ENCODE data around the gene KLF13.

Gene KLF13

GRCh38 chr15:31317017-31317416 lies 9.6 kb upstream of the KLF13 start:
- DNase-seq (ENCODE audit: low spot score): no peak

- no peak for DNase-seq (ENCODE audit: low spot score)
These were observed 9.0 kb upstream of the KLF13 start for GRCh38 chr15:31317421-31318327.

DNA sequence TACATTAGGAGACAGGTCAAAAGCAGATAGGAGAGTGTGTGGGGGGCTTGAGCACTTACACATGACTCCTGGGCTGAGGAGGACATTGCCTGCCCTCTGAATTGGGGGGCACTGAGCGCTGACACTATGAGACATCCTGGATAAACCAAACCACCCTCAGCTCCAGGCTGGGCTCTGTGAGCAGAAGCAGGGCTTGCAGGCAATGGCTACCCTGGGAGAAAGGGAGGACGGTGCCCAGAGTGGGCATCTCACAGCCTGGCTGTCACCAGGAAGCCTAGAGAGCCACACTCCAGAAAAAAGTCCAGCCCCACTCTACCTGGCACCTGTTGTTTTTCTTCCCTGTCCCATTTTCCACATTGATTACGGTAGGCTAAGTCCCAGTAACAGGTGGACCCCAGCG lies 8.2 kb upstream of the KLF13 start:
- DNase-seq (ENCODE audit: low spot score): no peak

DNA sequence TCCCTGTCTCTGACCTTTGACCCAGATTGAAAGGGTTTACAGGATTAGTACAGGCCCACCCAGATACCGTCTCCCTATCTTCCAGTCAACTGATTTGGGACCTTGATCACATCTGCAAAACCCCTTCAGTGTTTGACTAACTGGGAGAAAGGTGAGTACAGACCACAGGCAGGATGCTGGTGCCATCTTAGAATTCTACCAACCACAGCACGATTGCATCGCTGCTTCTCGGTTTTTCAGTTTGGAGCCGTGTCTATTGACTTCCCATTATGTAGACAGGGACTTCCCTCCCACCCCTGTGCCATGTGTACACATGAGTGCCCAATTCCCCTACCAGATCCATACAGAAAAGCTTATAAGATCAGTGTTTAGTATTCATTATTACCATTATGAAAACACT lies 6.6 kb upstream of the KLF13 start:
- DNase-seq (ENCODE audit: low spot score): no peak

DNA sequence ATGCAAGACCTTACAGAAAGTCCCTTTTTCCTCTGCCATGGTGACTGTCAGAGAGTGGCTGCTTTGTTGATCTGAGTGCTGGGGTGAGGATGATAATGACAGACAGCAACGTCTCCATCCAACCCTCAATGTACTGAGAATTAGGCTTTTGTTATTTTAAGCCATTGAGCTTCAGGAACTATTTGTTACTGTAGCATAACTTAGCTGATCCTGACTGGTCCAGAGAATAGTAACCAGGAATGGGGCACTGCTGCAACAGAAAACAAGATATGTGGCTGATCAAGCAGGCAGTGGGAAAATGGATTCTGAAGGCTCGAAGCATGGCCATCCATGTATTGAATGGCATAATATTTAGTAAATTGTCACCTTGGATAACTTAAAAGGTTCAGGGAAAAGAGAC lies 5.2 kb upstream of the KLF13 start:
- DNase-seq (ENCODE audit: low spot score): no peak

GRCh38 chr15:31322504-31322903 lies 4.1 kb upstream of the KLF13 start:
- no peak for DNase-seq (ENCODE audit: low spot score)

DNA sequence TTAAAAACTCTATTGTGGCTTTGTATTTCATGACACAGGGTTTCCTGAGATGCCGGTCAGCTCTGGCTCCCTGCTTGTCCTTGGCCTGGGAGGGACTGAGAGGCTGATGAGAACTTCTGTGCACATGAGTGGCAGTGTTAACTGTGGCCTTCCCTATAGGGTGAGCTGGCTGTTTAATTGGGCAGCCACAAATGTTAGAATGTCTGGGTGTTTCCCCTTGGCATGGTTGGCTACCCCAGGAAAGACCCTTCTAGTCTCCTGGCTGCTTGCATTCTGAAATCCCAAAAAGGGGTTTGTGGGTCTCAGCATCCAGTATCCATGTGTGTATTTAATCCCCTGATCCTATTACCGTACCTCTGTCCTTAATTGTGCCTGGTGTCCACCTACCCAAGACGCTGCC lies 3.0 kb upstream of the KLF13 start:
- no peak for DNase-seq (ENCODE audit: low spot score)

DNA sequence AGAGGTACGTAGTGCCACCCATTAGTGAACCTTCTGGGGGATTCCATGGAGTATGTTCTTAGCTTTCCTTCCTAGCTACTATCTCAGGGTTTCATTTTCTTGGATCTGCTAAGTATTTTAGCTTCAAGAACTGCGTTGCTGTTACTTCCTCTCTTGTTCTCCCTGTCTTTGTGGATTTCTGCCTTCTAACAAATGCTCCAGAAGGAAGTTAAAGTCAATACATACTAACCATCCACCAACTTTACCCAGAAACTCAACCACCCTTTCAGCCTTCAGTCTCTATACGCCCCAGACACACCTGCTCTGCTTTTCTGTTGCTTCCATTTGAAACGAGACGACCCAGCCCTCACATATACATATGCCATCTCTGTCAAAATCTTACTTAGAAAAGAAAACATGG lies 2.4 kb upstream of the KLF13 start:
- no peak for DNase-seq (ENCODE audit: low spot score)

DNA sequence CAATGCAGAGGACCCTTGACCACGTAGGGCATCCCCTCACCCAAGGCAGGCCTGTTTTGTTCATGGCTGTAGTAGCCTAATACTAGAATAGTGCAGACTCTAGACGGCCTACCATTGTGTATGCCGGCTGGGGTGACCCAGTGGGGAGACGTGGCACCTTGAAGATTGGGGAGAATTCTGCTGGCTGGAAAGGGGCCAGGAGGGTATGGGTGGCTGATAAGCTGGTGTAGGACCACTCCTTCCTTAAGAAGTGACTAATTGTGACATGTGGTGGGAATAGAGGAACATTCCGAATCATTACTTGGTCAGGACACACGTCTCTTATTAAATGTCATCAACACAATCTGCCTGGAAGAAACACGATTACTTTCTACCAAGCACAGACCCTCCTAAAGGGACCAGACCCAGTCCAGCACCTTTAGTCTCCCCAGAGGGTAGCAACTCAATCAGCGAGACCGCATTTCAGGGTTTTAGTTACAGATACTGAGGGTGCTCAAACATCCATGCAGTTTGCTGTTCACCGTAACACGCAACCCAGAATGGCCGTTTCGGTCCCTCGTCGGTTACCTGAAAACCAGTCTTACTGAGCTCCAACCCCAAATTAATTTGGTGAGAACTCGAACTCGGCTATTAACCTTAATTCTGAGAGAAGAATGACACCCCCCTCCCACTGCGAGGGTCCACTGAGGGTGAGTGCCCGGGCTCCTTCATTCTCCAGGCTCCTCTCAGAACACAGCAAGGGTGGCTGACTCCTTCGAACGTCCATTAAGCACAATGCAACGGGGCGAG lies 1.6 kb upstream of the KLF13 start:
- no peak for DNase-seq (ENCODE audit: low spot score)

DNA sequence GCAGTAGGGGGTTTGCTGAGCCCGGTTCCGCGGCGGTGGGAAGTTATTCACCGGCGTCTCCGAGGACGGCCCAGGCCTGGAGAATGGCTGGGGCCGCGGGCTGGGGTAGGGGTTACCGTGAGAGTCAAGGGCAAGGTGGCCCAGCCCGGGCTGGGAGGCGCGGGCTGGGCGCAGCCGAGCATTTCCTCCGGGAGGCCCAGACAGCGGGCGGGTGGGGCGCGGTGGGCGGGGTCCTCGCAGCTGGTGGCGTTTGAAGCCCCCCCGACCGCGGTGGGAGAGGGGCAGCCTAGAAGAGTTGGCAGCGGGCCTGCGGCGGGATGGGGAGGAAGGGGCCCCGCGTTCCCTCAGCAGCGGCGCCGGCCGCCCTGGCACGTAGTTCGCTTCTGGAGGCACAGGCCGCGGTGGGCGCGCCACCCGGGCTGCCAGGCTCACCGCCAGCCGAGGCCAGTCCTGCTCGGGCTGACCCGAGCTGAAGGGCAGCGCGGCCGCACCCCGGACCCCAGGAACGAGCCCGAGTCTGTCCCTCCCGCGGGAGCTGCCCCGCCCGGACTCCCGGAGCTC lies 960 bp upstream of the KLF13 start:
- no peak for DNase-seq (ENCODE audit: low spot score)

GRCh38 chr15:31326875-31327668 lies 437 bp downstream of the KLF13 start:
- DNase-seq (ENCODE audit: low spot score): no peak

GRCh38 chr15:31327669-31328427 lies 1.2 kb downstream of the KLF13 start:
- DNase-seq (ENCODE audit: low spot score): no peak

DNA sequence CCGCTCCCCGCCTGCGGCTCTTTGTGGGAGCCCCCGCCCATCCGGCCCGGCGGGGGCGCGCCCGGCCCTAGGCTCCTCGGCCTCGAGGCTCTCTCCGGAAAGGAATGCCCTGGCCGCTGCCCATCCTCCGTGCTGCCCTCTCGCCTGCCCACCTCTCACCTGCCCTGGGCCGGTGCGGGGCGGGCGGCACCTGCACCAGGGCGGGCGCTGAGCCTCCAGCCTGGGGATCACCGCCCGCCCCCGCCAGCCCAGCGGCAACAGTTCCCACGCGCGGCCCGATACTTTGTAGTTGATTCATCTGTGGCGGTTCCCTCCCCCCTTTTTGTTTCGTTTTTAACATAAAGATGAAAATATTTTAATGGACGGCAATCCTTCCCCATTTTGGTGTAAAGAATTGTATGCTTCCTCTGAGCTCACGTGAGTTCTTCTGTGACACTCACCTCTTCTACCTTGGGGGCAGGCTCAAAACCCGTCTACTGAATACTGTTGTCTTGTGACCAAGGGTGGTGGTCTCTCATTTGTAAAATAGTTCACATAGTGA lies 1.9 kb downstream of the KLF13 start:
- DNase-seq (ENCODE audit: low spot score): no peak

GRCh38 chr15:31328969-31329639 lies 2.5 kb downstream of the KLF13 start:
- DNase-seq (ENCODE audit: low spot score): no peak

GRCh38 chr15:31329640-31330010 lies 3.0 kb downstream of the KLF13 start:
- DNase-seq (ENCODE audit: low spot score): no peak

DNA sequence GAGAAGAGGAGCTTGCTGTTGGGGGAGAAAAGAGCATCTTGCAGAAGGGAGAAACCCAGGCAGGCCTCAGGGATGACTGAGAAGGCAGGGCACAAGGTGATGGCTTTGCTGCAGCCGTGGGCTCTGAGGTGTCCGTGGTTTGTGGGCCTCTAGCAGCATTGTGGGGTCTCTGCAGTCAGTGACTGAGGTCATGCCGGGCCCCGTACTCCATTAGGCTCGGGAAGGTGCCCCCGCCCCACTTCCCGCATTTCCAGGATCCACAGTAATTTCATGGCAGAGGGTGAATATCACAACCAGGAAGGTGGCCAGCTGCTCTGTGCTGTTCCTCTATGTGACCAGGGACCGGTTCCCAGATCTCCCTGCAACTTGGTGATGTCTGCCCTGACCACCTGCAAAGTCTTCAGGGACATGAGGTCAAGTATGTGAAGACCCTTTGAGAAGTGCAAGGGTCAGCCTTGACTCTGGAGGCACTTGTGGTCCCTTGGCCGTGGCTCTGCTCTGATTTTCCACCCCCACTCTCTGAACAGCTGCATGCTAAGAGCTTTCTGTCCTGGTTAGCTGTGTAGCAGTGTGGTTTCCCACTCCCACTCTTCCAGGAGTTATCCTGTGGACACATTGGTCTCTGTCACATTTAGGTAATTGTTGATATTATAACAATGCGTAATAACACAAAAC lies 3.6 kb downstream of the KLF13 start:
- no peak for DNase-seq (ENCODE audit: low spot score)

- DNase-seq (ENCODE audit: low spot score): no peak
These were observed 4.2 kb downstream of the KLF13 start for GRCh38 chr15:31330836-31331235.

DNA sequence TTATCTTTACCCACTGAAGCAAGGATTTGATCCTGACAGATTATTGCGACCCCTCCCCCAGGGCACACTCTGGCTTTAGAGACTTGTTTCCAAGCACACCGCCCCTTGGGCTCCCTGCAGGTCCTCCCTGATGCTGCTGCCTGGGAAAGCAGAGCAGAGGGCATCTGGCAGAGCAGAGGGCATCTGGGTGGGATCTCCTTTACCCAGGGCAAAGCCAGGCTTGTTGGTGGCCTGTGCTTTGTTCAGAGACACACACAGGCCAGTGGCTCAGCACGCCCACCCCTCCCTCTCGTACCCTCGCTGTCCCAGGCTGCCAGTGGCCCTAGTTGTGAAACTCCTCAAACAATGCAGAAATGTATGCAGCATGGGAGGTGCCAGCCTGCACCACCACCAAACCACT lies 4.8 kb downstream of the KLF13 start:
- DNase-seq (ENCODE audit: low spot score): no peak

DNA sequence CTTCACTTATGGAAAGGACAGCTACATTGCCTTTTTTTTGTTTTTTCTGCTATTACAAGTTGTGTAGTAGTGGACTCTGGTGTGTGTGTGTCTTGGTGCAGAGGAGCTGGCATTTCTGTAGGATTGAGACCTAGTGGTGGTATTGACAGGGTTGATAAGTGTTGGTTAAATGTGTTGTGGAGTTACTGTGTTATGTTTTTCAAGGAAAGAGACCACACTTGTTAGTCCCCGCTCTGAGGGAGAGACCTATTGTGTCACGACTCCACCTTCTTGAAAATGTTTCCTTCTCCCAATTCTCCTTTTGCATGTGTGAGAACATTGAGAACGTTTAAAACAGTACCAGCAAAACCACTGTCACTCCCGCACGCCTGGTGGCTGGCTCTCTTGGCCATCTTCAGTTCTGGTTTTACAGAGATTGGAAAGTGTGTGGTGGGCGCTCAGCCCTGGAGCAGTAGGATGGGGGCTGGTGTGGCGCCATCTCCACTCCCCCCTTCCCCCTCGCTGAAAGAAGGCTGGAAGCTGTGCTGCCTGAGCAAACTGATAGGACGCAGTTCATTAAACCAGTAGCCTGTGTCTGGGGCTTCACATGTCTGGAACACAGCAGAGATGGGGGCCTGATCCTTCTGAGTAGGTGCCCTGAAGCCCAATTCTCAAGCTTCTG lies 5.5 kb downstream of the KLF13 start:
- DNase-seq (ENCODE audit: low spot score): peak; percentile 10

Measured in cerebellar cortex (tissue), 1 donor.